Measurements from ENCODE around the gene MINDY3.

DNA sequence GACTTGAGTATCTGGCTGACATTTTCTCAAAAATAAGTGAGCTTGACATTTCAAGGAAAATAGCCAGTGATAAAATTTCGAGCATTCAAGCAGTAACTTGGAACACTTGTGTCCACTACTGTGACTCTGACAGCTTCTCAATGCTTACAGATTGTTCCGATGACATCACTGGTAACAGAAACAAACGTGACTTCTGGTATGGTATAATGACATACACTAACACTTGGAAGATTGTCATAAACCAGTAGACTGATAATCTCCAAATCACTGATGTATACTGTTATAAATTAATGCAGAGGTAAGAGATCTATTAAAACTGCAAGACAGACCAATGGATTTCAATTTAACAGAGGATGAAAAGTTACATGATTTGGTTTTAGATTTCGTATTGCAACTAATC, 6.5 kb downstream of the MINDY3 start:
- TF ChIP-seq ZNF274 (IDR thresholded peaks at IDR 0.05; ENCODE audit: low read depth, low read length) (no peak), YY1 (IDR thresholded peaks at IDR 0.05; ENCODE audit: insufficient read depth, insufficient read length) (no peak), SUZ12 (IDR thresholded peaks at IDR 0.05; ENCODE audit: extremely low read depth, insufficient read depth, insufficient read length) (no peak)
